GM12878 (cell line): ENCODE results near the gene SESN3. TPM values are rescaled to one million over a fixed set of nuclear protein-coding genes. Genes with fewer than 3 reads are reported as not detected.

ENCODE experiments used
- BRCA1 ChIP-seq: IDR thresholded peaks from 2 replicates; pipeline ENCODE4 v1.6.1; 2011; ENCODE audit warnings: low read depth, low read length, improper control_type of control experiment
- CREB1 ChIP-seq: IDR thresholded peaks from 2 replicates; pipeline ENCODE4 v1.6.1; 2012; ENCODE audit warnings: low read depth, mild to moderate bottlenecking, inconsistent platforms
- EZH2 ChIP-seq: IDR thresholded peaks from 2 replicates; pipeline ENCODE4 v1.6.1; 2012; ENCODE audit warnings: low read depth, mild to moderate bottlenecking, control low read depth, inconsistent platforms, low read length, borderline replicate concordance; ENCODE audit not compliant: control insufficient read depth
- FOXM1 ChIP-seq: IDR thresholded peaks from 2 replicates; pipeline ENCODE4 v1.6.1; 2012; ENCODE audit warnings: low read depth, mild to moderate bottlenecking, inconsistent platforms, low read length, moderate library complexity
- MTA3 ChIP-seq: IDR thresholded peaks from 2 replicates; pipeline ENCODE4 v1.6.1; 2012; ENCODE audit warnings: low read length, inconsistent platforms, borderline replicate concordance
- POU2F2 ChIP-seq: IDR thresholded peaks from 3 replicates; pipeline ENCODE4 v1.6.1; 2011; ENCODE audit warnings: low read depth, mild to moderate bottlenecking, low read length, borderline replicate concordance
- RAD51 ChIP-seq: fragments of 450-650 bp; IDR thresholded peaks from 2 replicates; pipeline ENCODE4 v1.6.1; 2016; ENCODE audit warnings: moderate library complexity, mild to moderate bottlenecking, inconsistent platforms
- polyA plus RNA-seq, 11 experiments: library from polyadenylated mRNA; depleted of rRNA in 4 of 11; unstranded in 6 of 11; stranded (reverse) in 5 of 11; fragments of >200 nt; fragmentation: Nextera tagmentation in 4 of 11; fragmentation: Illumina TruSeq in 1 of 11; extraction: Ambion mirVana in 4 of 11; extraction: Trizol in 1 of 11; gene quantifications; 1 replicate in 1 of 11; 2 replicates in 10 of 11; pipeline versions ENCODE4 v1.2.1 to v1.2.3, GENCODE V29; 2011 to 2016; ENCODE audit warnings: inconsistent platforms in 2 of 11, missing spikeins in 2 of 11, low read depth in 1 of 11
- total RNA-seq, 4 experiments: library from RNA; depleted of rRNA in 3 of 4; stranded (reverse); fragments of >200 nt in 3 of 4; fragmentation: Illumina TruSeq in 1 of 4; extraction: Trizol in 1 of 4; gene quantifications; 2 replicates each; pipeline versions ENCODE4 v1.2.1 to v1.2.3, GENCODE V29; 2013 to 2021
- TF ChIP-seq, protein P1 (sequence below): fragments of 450-650 bp; IDR thresholded peaks from 2 replicates; pipeline ENCODE4 v1.6.1; 2016; ENCODE audit warnings: mild to moderate bottlenecking
- TF ChIP-seq, protein P2 (sequence below): fragments of 450-650 bp; IDR thresholded peaks from 2 replicates; pipeline ENCODE4 v1.6.1; 2017; ENCODE audit warnings: mild to moderate bottlenecking, moderate library complexity
- TF ChIP-seq, protein P3 (sequence below): fragments of 450-650 bp; IDR thresholded peaks from 2 replicates; pipeline ENCODE4 v1.6.1; 2017; ENCODE audit warnings: borderline replicate concordance
- TF ChIP-seq, protein P4 (sequence below): fragments of 150-350 bp; IDR thresholded peaks from 2 replicates; pipeline ENCODE4 v1.6.1; 2016; ENCODE audit warnings: low read depth, low read length
- TF ChIP-seq, protein P5 (sequence below): fragments of 450-650 bp; IDR thresholded peaks from 2 replicates; pipeline ENCODE4 v1.6.1; 2018; ENCODE audit warnings: borderline replicate concordance, mild to moderate bottlenecking; ENCODE audit not compliant: partially characterized antibody

SESN3 gene
- total and polyA plus RNA-seq, 10 of the 15 experiments (the other 5 are each of a cell fraction or from before 2014, with no cell fraction given), result 0.64 to 6.7 (median 3.0) TPM

DNA sequence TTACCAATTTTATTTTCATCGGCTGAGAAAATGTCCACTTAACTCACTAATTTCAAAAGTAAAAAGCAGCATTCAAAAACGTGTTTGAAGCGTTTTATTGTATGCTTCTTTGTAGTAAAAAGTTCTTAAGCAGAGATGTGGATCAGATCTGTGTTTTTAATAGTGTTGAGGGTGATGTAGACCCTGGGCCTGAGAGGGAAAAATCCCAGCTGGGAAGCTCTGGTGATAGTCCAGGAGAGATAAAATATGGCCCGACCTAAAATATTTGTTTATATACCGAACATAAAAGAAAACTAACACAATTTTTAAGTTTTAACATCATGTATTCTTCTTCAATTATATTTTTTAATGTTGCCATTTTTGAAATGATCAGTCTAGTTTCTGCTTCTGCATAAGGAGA, 35.2 kb downstream of the SESN3 start (continued):
- TF ChIP-seq EZH2, result no peak
- TF ChIP-seq CREB1, result no peak
- no peak for TF ChIP-seq BRCA1
- TF ChIP-seq RAD51, result no peak
- TF ChIP-seq, protein P1, sequence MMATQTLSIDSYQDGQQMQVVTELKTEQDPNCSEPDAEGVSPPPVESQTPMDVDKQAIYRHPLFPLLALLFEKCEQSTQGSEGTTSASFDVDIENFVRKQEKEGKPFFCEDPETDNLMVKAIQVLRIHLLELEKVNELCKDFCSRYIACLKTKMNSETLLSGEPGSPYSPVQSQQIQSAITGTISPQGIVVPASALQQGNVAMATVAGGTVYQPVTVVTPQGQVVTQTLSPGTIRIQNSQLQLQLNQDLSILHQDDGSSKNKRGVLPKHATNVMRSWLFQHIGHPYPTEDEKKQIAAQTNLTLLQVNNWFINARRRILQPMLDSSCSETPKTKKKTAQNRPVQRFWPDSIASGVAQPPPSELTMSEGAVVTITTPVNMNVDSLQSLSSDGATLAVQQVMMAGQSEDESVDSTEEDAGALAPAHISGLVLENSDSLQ, result no peak
- TF ChIP-seq, protein P2, sequence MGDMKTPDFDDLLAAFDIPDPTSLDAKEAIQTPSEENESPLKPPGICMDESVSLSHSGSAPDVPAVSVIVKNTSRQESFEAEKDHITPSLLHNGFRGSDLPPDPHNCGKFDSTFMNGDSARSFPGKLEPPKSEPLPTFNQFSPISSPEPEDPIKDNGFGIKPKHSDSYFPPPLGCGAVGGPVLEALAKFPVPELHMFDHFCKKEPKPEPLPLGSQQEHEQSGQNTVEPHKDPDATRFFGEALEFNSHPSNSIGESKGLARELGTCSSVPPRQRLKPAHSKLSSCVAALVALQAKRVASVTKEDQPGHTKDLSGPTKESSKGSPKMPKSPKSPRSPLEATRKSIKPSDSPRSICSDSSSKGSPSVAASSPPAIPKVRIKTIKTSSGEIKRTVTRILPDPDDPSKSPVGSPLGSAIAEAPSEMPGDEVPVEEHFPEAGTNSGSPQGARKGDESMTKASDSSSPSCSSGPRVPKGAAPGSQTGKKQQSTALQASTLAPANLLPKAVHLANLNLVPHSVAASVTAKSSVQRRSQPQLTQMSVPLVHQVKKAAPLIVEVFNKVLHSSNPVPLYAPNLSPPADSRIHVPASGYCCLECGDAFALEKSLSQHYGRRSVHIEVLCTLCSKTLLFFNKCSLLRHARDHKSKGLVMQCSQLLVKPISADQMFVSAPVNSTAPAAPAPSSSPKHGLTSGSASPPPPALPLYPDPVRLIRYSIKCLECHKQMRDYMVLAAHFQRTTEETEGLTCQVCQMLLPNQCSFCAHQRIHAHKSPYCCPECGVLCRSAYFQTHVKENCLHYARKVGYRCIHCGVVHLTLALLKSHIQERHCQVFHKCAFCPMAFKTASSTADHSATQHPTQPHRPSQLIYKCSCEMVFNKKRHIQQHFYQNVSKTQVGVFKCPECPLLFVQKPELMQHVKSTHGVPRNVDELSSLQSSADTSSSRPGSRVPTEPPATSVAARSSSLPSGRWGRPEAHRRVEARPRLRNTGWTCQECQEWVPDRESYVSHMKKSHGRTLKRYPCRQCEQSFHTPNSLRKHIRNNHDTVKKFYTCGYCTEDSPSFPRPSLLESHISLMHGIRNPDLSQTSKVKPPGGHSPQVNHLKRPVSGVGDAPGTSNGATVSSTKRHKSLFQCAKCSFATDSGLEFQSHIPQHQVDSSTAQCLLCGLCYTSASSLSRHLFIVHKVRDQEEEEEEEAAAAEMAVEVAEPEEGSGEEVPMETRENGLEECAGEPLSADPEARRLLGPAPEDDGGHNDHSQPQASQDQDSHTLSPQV, result no peak
- TF ChIP-seq, protein P3, sequence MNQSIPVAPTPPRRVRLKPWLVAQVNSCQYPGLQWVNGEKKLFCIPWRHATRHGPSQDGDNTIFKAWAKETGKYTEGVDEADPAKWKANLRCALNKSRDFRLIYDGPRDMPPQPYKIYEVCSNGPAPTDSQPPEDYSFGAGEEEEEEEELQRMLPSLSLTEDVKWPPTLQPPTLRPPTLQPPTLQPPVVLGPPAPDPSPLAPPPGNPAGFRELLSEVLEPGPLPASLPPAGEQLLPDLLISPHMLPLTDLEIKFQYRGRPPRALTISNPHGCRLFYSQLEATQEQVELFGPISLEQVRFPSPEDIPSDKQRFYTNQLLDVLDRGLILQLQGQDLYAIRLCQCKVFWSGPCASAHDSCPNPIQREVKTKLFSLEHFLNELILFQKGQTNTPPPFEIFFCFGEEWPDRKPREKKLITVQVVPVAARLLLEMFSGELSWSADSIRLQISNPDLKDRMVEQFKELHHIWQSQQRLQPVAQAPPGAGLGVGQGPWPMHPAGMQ, result no peak
- TF ChIP-seq, protein P4, sequence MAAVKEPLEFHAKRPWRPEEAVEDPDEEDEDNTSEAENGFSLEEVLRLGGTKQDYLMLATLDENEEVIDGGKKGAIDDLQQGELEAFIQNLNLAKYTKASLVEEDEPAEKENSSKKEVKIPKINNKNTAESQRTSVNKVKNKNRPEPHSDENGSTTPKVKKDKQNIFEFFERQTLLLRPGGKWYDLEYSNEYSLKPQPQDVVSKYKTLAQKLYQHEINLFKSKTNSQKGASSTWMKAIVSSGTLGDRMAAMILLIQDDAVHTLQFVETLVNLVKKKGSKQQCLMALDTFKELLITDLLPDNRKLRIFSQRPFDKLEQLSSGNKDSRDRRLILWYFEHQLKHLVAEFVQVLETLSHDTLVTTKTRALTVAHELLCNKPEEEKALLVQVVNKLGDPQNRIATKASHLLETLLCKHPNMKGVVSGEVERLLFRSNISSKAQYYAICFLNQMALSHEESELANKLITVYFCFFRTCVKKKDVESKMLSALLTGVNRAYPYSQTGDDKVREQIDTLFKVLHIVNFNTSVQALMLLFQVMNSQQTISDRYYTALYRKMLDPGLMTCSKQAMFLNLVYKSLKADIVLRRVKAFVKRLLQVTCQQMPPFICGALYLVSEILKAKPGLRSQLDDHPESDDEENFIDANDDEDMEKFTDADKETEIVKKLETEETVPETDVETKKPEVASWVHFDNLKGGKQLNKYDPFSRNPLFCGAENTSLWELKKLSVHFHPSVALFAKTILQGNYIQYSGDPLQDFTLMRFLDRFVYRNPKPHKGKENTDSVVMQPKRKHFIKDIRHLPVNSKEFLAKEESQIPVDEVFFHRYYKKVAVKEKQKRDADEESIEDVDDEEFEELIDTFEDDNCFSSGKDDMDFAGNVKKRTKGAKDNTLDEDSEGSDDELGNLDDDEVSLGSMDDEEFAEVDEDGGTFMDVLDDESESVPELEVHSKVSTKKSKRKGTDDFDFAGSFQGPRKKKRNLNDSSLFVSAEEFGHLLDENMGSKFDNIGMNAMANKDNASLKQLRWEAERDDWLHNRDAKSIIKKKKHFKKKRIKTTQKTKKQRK, result no peak
- TF ChIP-seq, protein P5, sequence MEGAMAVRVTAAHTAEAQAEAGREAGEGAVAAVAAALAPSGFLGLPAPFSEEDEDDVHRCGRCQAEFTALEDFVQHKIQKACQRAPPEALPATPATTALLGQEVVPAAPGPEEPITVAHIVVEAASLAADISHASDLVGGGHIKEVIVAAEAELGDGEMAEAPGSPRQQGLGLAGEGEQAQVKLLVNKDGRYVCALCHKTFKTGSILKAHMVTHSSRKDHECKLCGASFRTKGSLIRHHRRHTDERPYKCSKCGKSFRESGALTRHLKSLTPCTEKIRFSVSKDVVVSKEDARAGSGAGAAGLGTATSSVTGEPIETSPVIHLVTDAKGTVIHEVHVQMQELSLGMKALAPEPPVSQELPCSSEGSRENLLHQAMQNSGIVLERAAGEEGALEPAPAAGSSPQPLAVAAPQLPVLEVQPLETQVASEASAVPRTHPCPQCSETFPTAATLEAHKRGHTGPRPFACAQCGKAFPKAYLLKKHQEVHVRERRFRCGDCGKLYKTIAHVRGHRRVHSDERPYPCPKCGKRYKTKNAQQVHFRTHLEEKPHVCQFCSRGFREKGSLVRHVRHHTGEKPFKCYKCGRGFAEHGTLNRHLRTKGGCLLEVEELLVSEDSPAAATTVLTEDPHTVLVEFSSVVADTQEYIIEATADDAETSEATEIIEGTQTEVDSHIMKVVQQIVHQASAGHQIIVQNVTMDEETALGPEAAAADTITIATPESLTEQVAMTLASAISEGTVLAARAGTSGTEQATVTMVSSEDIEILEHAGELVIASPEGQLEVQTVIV, result no peak
- TF ChIP-seq FOXM1, result no peak
- TF ChIP-seq POU2F2, result no peak
- TF ChIP-seq MTA3, result no peak
